ENCODE data around the gene LEFTY2. TPM values are rescaled to one million over a fixed set of nuclear protein-coding genes. Genes with fewer than 3 reads are reported as not detected.

The LEFTY2 gene
- total and polyA plus RNA-seq, 7 donors: 0.03 to 1.2 (median 0.13) TPM; not detected in 2

- intact Hi-C loops (cut with DNase I): no loop called here
- WGBS, 3 donors: 72 to 76% (median 74%) methylated on average over 2 of the region's 2 CpGs
Observed at GRCh38 chr1:225908773-225909172, 32.2 kb downstream of the LEFTY2 start.

GRCh38 chr1:225908013-225908640 lies 32.9 kb downstream of the LEFTY2 start:
- H3K4me3 ChIP-seq: no peak overlapping the region
- no peaks in the 10 kb centered on the region for H3K27me3 ChIP-seq (ENCODE audit: insufficient read depth in 3 of 3, low read length in 2 of 3)
- whole genome bisulfite sequencing, 3 donors: 66 to 80% (median 76%) methylated on average over 5 of the region's 5 CpGs
- intact Hi-C loops (cut with DNase I): no loop called here
- no peak for TF ChIP-seq CTCF (IDR thresholded peaks at IDR 0.05)
- H3K9me3 ChIP-seq: no peaks in the 10 kb centered on the region
- H3K36me3 ChIP-seq (ENCODE audit: insufficient read depth in 1 of 2, low read depth in 1 of 2): no peaks in the 10 kb centered on the region
- H3K4me1 ChIP-seq: no peaks in the 10 kb centered on the region
- DNase-seq: no peak
- H3K27ac ChIP-seq: no peak overlapping the region
- ATAC-seq: no peak

More at GRCh38 chr1:225908773-225909172, 32.2 kb downstream of the LEFTY2 start:
- ATAC-seq: no peak
- no peak for TF ChIP-seq CTCF (IDR thresholded peaks at IDR 0.05)
- peaks cover 0 to 1% of the 10 kb centered on the region in 2 donors for H3K36me3 ChIP-seq (ENCODE audit: insufficient read depth in 1 of 2, low read depth in 1 of 2)
- no peak overlapping the region for H3K27ac ChIP-seq
- H3K4me3 ChIP-seq: no peak overlapping the region
- DNase-seq: no peak
- no peaks in the 10 kb centered on the region for H3K4me1 ChIP-seq
- H3K27me3 ChIP-seq (ENCODE audit: insufficient read depth in 3 of 3, low read length in 2 of 3): no peaks in the 10 kb centered on the region
- H3K9me3 ChIP-seq: no peaks in the 10 kb centered on the region

GRCh38 chr1:225907341-225907740 lies 33.7 kb downstream of the LEFTY2 start:
- TF ChIP-seq CTCF (IDR thresholded peaks at IDR 0.05): no peak
- 94 to 97% (median 97%) methylated on average over 5 to 7 of the region's 7 CpGs for WGBS, 3 donors
- Histone ChIP-seq H3K36me3 (ENCODE audit: insufficient read depth in 1 of 2, low read depth in 1 of 2) (no peaks in the 10 kb centered on the region), H3K27ac (no peak overlapping the region), H3K9me3 (no peaks in the 10 kb centered on the region), H3K4me3 (no peak overlapping the region), H3K4me1 (no peaks in the 10 kb centered on the region), H3K27me3 (ENCODE audit: insufficient read depth in 3 of 3, low read length in 2 of 3) (no peaks in the 10 kb centered on the region)
- no peak for DNase-seq
- no peak for ATAC-seq
- intact Hi-C loops (cut with DNase I): no loop called here

- Histone ChIP-seq H3K4me3 (no peak overlapping the region), H3K27ac (no peak overlapping the region), H3K27me3 (ENCODE audit: insufficient read depth in 3 of 3, low read length in 2 of 3) (no peaks in the 10 kb centered on the region), H3K36me3 (ENCODE audit: insufficient read depth in 1 of 2, low read depth in 1 of 2) (no peaks in the 10 kb centered on the region), H3K9me3 (no peaks in the 10 kb centered on the region), H3K4me1 (no peaks in the 10 kb centered on the region)
- DNase-seq (no peak), ATAC-seq (no peak)
- 84 to 89% (median 88%) methylated on average over 6 of the region's 6 CpGs for WGBS, 3 donors
- intact Hi-C loops (cut with DNase I): no loop called here
- TF ChIP-seq CTCF (IDR thresholded peaks at IDR 0.05): no peak
Observed at GRCh38 chr1:225906467-225906866, 34.6 kb downstream of the LEFTY2 start.

GRCh38 chr1:225903623-225904022 lies 37.4 kb downstream of the LEFTY2 start:
- Histone ChIP-seq H3K27me3 (ENCODE audit: insufficient read depth in 3 of 3, low read length in 2 of 3) (no peaks in the 10 kb centered on the region), H3K36me3 (ENCODE audit: insufficient read depth in 1 of 2, low read depth in 1 of 2) (no peaks in the 10 kb centered on the region), H3K4me1 (no peaks in the 10 kb centered on the region), H3K4me3 (no peak overlapping the region), H3K9me3 (no peaks in the 10 kb centered on the region), H3K27ac (no peak overlapping the region)
- ATAC-seq (no peak), DNase-seq (no peak)
- intact Hi-C loops (cut with DNase I): no loop called here
- WGBS, 3 donors: 88 to 90% (median 89%) methylated on average over 4 of the region's 4 CpGs
- no peak for TF ChIP-seq CTCF (IDR thresholded peaks at IDR 0.05)
